ENCODE results near the gene PLK5. TPM values are rescaled to one million over a fixed set of nuclear protein-coding genes. Genes with fewer than 3 reads are reported as not detected.

Gene PLK5
- total RNA-seq, 4 donors from 2014 or later, result 0.17 TPM; not detected in 3

GRCh38 chr19:1555487-1556389, 31.9 kb downstream of the PLK5 start:
- Histone ChIP-seq H3K4me3 (no peak overlapping the region), H3K9me3 (no peaks in the 10 kb centered on the region), H3K36me3 (peaks cover 4 to 21% (median 15%) of the 10 kb centered on the region in 4 donors), H3K4me1 (peaks cover 0 to 7% (median 2%) of the 10 kb centered on the region in 4 donors), H3K27me3 (no peaks in the 10 kb centered on the region), H3K27ac (replicated peaks in 1 of 4) (no peak overlapping the region)
- TF ChIP-seq CTCF (IDR thresholded peaks at IDR 0.05), result no peak
- TF ChIP-seq POLR2A (IDR thresholded peaks at IDR 0.05; ENCODE audit: low read depth), result no peak
- TF ChIP-seq EP300 (IDR thresholded peaks at IDR 0.05), result no peak
- TF ChIP-seq POLR2AphosphoS5 (IDR thresholded peaks at IDR 0.05), result no peak
- WGBS, result 92% methylated on average over 92 of the region's 121 CpGs
- intact Hi-C loops (cut with DNase I), result no loop called here
- DNase-seq (ENCODE audit: extremely low spot score), result no peak

GRCh38 chr19:1556390-1557070, 32.7 kb downstream of the PLK5 start:
- Histone ChIP-seq H3K36me3 (peaks cover 4 to 21% (median 15%) of the 10 kb centered on the region in 4 donors), H3K4me3 (no peak overlapping the region), H3K27me3 (no peaks in the 10 kb centered on the region), H3K27ac (replicated peaks in 1 of 4) (no peak overlapping the region), H3K4me1 (peaks cover 0 to 7% (median 2%) of the 10 kb centered on the region in 4 donors), H3K9me3 (no peaks in the 10 kb centered on the region)
- intact Hi-C loops (cut with DNase I), result no loop called here
- no peak for DNase-seq (ENCODE audit: extremely low spot score)
- no peak for TF ChIP-seq EP300 (IDR thresholded peaks at IDR 0.05)
- no peak for TF ChIP-seq POLR2AphosphoS5 (IDR thresholded peaks at IDR 0.05)
- TF ChIP-seq POLR2A (IDR thresholded peaks at IDR 0.05; ENCODE audit: low read depth), result no peak
- no peak for TF ChIP-seq CTCF (IDR thresholded peaks at IDR 0.05)
- 95% methylated on average over 56 of the region's 66 CpGs for WGBS

GRCh38 chr19:1558552-1558951, 34.7 kb downstream of the PLK5 start:
- TF ChIP-seq POLR2AphosphoS5 (IDR thresholded peaks at IDR 0.05) (no peak), CTCF (IDR thresholded peaks at IDR 0.05) (no peak), EP300 (IDR thresholded peaks at IDR 0.05) (no peak), POLR2A (IDR thresholded peaks at IDR 0.05; ENCODE audit: low read depth) (no peak)
- intact Hi-C loops (cut with DNase I), result no loop called here
- Histone ChIP-seq H3K9me3 (no peaks in the 10 kb centered on the region), H3K4me1 (peaks cover 0 to 7% (median 2%) of the 10 kb centered on the region in 4 donors), H3K27me3 (no peaks in the 10 kb centered on the region), H3K4me3 (no peak overlapping the region), H3K27ac (replicated peaks in 1 of 4) (no peak overlapping the region), H3K36me3 (peaks cover 4 to 26% (median 16%) of the 10 kb centered on the region in 4 donors)
- WGBS, result 84% methylated on average over 6 of the region's 12 CpGs
- DNase-seq (ENCODE audit: extremely low spot score), result no peak

- peaks cover 0 to 13% (median 3%) of the 10 kb centered on the region in 4 donors for H3K4me1 ChIP-seq
- H3K36me3 ChIP-seq, result peaks cover 4 to 20% (median 12%) of the 10 kb centered on the region in 4 donors
- intact Hi-C loops (cut with DNase I), result no loop called here
- no peak for DNase-seq (ENCODE audit: extremely low spot score)
- no peaks in the 10 kb centered on the region for H3K9me3 ChIP-seq
- no peak for TF ChIP-seq POLR2AphosphoS5 (IDR thresholded peaks at IDR 0.05)
- TF ChIP-seq POLR2A (IDR thresholded peaks at IDR 0.05; ENCODE audit: low read depth), result no peak
- no peak for TF ChIP-seq CTCF (IDR thresholded peaks at IDR 0.05)
- no peak for TF ChIP-seq EP300 (IDR thresholded peaks at IDR 0.05)
- H3K27ac ChIP-seq (replicated peaks in 1 of 4), result no peak overlapping the region
- no peak overlapping the region for H3K4me3 ChIP-seq
- WGBS, result 71% methylated on average over 10 of the region's 25 CpGs
- no peaks in the 10 kb centered on the region for H3K27me3 ChIP-seq
These were observed 36.5 kb downstream of the PLK5 start for GRCh38 chr19:1560286-1560882.

Measured in esophagus muscularis mucosa (tissue), 4 donors.